ENCODE data around the gene RARRES1.
"Not testable (repeated sequence)": the region's sequence is repeated elsewhere in the genome, so short reads cannot be mapped to it uniquely, and the experiment has no call there.

The RARRES1 gene

DNA sequence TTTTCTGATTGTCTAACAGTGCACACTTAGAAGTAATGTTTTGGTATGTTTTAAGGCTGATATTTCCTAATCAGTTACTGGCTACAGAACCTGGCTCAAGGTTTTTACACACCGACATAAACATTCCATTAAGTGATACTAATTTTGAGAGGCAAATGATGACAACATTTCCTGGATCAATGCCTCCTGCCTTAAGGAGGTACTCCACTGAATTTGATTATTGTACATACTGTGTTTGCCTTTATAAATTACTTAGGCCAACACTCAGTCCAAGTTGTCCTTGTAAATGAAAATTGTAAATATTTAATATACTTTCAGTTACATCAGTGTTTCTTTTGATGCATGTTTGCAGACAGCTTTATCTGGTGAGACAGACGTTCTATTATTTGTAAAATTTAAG, 35.6 kb downstream of the RARRES1 start:
- DNase-seq (ENCODE audit: low spot score) = peak; percentile 25

DNA sequence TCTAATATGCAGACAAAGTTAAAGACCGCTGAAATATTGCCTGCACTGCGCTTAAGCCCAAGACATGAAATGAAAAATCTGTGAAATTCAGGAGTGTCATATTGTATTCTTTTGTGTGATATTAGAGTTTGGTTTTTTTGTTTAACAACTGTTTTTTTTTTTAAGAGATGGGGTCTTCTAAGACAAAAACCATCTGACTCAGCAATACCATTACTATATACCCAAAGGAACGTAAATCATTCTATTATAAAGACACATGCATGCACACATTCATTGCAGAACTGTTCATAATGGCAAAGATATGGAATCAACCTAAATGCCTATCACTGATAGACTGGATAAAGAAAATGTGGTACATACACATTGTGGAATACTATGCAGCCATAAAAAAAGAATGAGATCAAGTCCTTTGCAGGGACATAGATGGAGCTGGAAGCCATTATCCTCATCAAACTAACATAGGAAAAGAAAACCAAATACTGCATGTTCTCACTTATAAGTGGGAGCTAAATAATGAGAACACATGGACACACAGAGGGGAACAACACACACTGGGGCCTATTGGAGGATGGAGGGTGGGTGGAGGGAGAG, 38.3 kb downstream of the RARRES1 start:
- not testable (repeated sequence) for DNase-seq (ENCODE audit: low spot score)

DNA sequence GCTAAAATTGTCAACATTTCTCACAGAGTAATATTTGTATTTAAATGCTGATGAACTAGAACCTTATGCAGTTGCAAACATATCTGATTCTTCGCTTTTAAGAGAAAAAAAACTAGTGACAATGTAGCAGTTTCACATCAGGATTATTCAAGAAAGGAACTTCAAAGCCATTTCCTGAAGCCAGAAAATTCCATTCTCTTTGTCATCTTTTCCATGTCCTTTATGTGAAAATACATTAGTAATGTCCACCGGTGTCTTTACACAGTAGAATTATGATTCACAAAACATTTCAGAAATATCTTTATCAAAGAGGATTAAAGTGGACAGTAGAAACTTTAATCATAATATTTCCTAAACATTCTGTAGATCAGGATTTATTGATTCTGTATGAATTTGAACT, 47.1 kb downstream of the RARRES1 start:
- no peak for DNase-seq (ENCODE audit: low spot score)

DNA sequence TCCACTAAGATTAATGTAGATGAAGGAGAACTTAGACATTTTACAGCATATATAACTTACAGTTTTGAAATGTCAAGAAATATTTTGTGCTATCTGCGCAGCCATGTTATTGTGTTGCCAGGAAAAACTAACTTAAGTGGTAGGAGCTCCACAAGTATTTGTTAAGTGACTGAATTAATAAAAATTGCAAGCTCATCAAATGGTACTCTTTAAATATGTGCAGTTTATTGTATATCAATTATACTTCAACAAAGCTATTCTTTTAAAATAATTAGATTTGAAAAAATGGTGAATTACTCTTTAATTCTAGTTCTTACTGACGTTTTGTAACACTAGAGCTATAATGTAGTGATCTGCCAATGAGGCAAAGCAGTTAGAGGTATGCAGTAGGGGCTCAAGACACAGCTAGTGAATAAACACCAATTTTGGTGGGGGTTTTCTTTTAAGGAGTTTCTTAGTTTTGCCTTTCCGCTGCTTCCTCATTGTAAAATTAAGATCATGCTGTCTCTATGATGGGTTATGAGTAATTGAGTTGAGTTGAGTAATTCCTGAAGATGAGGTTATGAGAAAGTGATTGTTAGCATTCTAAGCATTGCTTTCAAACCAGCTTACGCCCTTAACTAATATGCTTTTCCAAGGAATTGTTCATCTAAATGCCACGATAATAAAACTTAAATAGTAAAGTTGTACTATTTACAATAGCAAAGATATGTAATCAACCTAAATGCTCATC, 48.9 kb downstream of the RARRES1 start:
- DNase-seq (ENCODE audit: low spot score) = peak; percentile 48

DNA sequence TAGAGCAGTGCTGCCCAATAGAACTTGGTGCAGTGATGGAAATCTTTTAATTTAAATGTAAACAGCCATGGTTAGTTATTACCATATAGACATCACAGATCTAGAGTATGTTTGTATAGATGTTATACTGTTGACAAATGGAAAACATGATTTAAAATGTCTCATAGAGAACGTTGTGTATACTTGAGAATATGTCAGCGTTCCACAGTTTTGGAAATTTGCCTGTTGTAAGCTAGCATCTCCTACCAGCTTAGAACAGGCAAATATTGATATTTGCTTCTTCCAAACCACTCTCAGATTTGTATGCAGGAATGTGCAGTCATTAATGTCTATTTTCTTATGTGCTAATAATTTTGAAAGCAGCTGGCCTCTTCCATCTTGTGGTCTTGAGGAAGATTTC, 51.4 kb downstream of the RARRES1 start:
- DNase-seq (ENCODE audit: low spot score) = no peak

DNA sequence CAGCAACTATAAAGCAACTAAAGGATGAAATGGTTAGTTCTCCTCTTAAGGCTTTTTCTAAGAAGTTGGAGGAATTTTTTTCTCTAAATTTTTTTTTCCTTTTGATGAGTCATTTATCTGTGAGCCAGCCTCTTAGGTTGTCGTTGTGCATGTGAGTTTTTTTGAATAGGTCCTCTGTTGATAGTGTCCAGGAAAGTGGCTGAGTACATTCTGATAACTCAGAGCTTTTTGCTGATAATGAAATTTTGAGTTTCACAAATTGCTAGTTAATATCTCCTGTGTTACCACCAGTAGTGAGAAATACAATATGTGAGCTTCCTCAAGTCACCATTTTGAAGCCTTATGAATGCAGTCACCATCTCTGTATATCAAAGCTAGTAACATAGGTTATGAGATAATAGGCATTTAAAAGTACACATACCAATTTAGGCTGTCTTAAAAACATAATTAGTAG, 52.7 kb downstream of the RARRES1 start:
- DNase-seq (ENCODE audit: low spot score) = peak; percentile 25

DNA sequence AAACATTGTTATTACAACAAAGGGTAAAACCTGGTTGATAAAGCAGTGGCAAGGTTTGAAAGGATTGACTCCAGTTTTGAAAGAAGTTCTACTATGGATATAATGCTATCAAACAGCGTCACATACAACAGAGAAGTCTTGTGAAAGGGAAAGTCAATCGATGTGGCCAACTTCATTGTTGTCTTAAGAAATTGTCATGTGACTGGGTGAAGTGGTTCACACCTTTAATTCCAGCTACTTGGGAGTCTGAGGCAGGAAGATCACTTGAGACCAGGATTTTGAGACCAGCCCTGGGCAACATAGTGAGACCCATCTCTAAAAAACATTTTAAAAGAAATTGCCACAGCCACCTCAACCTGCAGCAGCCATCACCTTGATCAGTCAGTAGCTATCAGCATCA, 53.6 kb downstream of the RARRES1 start:
- no peak for DNase-seq (ENCODE audit: low spot score)

DNA sequence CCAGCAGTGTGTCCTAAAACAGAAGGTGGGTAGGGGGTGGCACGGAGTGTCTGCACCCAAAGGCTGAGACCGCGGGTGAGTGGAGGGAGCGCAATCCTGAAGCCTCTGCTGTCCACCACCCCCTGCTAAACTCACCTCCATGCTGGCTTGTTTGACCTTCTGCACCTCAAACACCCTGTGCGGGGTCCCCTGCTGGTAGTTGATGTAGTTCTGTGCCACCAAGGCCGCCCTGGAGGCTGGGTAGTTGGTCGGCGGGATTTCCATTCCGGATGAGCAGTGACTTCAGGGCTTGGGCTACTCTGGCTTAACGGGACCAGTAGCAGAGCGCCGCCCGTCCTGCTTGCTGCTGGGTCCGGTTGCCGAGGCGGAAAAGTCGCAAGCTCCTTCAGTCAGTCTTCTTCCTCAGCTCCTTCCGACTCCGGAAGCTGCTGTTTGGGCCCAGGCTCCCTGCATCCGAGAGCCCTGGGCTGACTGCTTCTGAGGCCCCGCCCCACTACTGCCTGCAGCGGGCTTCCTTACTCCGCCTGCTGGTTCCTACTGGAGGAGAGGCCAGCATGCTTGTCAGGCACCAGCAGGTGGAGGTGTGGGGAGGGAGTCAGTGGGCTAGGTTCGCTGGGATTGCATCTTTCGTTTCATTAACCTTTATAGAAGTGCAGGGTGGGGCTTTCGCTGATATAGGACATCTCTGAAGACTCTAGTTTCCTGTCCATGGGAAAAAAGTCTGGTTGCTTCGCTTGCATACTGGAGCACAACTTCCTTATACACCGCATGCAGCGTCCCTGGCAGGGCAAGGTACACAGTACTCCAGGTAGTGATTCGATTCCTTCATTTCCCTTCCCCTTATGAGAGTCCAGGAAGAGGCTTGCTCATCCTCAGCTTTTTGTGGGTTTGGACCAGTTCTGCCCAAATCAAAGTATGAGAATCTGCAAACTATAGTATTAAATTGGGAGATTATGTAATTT, 59.8 kb downstream of the RARRES1 start, which contains the start of gene LXN:
Gene LXN, minus strand, starts transcription at position 434 of the 962 bp plus-strand sequence. Its CDS starts 170 bp downstream, at position 264.
- DNase-seq (ENCODE audit: low spot score) = peak; percentile 89

DNA sequence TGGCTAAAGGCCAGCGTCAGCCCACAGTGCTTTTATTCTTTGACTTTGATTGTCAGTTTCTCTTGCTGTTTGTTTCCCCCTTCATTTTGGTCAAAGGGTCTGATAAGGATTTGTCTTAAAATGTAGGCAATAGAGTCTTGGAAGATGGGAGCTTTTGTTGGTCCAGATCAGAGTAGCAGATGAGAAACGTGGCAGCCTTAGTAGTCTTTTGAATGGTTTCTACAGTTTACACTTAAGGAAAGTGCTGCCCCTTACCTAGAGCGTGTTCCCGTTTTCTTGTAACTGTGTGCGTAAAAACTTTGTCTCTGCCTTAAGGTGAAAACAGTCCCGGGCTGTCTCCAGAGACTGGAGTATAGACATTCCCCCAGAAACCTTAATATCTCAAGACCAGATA, 60.4 kb downstream of the RARRES1 start:
- DNase-seq (ENCODE audit: low spot score) = peak; percentile 5

DNA sequence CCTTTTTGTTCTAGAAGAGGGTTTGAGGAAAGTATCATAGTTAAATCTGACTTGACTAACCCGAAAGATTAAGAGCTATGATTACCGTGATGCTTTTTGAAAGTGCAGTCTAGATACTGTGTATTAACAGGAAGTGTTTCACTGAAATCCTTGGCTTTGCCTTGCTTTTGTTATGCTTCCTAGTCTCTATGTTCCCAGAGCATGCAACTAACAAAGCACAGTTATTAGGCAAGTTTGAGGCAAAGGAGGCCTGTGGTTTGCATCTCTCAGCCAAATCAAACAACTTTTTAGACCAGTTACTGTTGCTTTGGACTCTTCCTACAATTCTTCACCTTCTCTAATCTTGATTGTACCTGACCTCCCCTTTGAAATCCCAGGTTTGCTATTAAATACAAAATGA, 63.8 kb downstream of the RARRES1 start:
- DNase-seq (ENCODE audit: low spot score) = peak; percentile 19

DNA sequence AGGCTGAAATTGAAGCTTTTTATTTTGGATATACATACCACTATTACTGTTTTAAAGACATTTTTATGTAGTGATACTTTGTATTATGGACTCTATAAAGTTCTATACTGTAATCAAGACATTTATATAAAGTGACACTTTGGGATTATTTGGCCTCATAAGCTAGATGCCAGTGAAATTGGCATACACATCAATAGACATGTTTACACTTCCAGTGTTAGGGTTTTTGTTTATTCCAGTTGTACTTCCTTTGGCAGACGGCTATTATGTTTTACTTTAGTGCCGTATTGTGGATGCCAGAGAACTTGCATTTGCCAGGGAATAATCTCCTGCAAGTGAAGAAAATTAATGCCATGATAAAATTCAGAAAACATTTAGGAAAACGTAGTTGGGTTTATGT, 65.8 kb downstream of the RARRES1 start:
- no peak for DNase-seq (ENCODE audit: low spot score)

DNA sequence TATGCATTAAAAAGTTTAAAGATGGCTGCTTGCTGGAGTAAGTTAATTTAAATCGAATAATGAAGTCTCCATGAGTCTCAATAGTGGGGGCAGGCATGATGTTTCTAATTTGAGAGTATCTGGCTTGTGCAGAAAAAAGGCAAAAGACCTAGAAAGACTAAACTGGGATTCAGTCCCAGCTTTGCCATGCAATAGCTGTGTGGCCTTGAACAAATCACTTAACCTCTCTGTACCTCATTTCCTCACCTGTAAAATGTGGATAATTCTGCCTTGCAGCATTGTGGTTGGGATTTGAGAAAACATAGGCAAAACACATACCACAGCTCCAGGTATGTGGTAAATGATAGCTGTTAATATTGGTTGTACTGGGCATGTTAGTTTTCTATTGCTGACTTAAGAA, 68.4 kb downstream of the RARRES1 start:
- DNase-seq (ENCODE audit: low spot score) = no peak

DNA sequence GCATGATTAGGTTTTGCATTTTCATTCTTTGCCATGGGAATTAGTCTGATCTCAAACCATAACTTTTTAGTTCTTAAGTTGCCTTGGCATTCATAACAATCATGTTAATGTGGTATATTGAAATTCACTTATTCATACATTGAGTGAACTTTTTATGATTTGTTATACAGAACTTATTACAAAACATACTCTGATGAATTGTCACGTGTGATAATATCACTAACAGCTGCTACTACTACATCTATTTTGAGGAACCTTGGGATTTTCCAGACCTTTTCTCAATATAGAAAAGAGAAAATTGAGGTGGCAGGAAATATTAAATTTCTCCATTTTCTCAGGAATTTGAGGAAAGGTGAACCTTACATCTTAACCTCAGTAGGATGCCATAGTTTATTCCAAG, 69.0 kb downstream of the RARRES1 start:
- DNase-seq (ENCODE audit: low spot score) = no peak

DNA sequence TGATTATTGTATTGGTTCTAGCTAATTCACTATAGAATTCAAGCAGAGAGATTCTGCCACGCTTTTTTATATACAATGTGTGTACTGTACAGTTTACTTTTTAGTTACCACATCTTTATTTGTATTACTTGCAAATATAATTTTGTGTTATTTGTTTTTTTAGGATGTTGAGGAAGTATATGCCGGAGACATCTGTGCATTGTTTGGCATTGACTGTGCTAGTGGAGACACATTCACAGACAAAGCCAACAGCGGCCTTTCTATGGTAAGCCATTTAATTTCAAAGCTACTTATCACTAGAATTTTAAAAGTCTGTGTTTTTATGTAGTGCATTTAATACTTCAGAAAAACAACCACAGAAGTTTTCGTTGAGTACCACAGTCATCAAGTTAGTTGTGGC, 71.5 kb downstream of the RARRES1 start:
- no peak for DNase-seq (ENCODE audit: low spot score)

DNA sequence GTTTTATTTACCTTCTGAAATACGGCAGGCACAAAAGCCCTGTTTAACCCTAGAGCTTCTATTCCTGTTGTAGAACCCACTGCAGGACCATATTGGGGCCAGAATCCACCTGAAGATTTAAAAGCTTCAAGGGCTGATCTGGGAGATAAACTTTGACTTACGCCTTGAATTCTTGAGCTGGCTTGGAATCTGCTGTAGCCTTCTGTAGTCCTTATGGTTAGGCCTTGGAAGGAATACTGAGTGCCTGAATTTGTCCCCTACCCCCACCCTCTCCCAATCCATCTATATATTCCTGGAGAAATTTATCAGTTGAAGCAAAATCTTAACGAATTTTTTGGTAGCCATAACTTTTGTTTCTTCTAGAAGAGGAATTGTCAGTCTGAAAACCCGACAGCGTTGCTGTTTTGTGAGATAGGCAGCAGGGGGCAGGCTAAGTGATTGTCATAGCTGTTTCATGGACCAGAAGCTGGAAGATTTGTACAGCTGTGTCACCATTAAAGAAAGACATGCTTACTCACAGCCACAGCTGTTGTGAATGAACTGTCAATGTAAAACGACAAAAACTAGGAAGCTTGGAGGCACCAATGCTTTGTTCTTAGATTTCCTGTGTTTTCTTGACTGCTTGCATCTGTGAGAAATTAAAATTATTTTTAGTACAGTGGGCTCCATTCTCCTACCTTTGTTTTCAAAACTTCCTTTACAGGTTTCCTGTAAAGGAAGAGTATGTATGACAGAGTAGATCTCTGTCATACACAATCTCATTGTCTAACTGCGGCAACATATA, 72.6 kb downstream of the RARRES1 start:
- peak; percentile 84 for DNase-seq (ENCODE audit: low spot score)

DNA sequence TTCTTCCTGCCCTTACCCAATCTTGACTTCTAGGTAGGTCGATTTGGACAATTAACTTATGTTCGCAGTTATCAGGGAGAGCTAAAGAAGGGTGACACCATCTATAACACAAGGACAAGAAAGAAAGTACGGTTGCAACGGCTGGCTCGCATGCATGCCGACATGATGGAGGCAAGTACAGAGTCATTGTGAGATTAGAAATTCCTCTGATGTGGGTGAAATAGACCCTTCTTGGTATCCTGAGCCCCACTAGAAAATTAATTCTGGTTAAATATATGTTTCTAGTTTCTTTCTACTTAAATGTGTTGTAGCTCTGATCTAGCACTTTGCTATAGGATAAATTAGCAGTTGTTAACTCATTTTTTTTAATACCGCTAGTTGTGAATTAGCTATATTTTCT, 73.4 kb downstream of the RARRES1 start:
- DNase-seq (ENCODE audit: low spot score) = no peak

DNA sequence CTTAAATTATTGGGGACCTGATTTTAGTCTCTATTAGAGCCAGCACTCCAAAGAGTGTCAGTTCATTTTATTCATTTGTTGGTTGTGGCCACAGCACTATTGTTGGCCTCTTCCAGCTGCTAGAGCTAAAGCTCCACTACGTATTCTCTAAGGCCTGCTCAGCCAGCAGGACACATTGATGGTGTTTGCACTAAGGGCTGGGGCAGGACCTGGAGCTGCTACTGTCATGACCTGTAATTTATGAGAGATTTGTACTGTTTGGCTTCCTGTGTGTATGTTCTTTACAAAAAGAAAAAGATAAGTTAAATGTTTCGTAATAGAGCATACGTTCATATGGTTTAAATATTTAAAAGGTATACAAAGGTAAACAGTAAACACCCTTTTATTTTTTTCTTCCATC, 79.8 kb downstream of the RARRES1 start:
- no peak for DNase-seq (ENCODE audit: low spot score)

DNA sequence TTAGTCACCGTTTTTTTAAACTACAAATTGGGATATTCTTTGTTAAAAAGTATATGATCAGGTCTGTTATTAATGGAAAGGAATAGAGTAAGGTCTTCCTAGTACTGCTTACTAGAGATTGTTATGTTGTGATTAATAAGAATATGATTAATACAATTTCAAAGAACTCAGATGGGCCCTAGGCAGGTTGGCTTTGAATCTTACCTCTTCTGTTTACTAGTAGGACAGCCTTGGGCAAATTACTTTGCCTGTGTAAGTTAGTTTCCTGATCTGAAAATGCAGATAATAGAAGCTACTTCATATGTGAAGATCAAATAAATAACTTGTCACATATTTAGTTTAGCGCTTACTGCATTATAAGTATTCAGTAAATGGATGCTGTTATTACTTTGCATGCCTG, 81.1 kb downstream of the RARRES1 start:
- DNase-seq (ENCODE audit: low spot score) = no peak

DNA sequence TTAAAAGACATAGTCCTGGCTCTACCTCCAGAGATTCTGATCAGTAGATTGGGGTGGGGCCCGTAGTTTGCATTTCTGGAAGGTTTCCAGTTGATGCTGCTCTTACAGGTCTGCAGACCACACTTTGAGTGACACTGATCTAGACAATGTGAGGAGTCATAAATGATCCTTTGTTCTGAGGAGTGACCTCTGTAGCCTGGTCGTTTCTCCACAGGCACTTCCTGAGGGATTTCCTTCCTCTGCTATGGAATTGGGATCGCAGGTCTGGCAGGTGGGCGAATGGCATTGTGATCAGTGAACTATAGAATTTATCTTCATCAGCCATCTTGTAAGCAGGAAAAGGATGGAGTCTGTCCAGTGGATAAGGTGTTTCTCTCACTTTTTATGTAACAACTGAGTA, 82.5 kb downstream of the RARRES1 start:
- DNase-seq (ENCODE audit: low spot score) = no peak

Data from AG20443 (cell line).